ENCODE measurements around the gene KRTAP4-5. TPM values are rescaled to one million over a fixed set of nuclear protein-coding genes. Genes with fewer than 3 reads are reported as not detected.
"Not testable (repeated sequence)": the region's sequence is repeated elsewhere in the genome, so short reads cannot be mapped to it uniquely, and the experiment has no call there.

The KRTAP4-5 gene
- polyA plus RNA-seq (2013, experiment 1 of 4), result not detected
- polyA plus RNA-seq (2013, experiment 2 of 4), result not detected
- not detected for polyA plus RNA-seq (2013, experiment 3 of 4)
- not detected for polyA plus RNA-seq (2013, experiment 4 of 4)

DNA sequence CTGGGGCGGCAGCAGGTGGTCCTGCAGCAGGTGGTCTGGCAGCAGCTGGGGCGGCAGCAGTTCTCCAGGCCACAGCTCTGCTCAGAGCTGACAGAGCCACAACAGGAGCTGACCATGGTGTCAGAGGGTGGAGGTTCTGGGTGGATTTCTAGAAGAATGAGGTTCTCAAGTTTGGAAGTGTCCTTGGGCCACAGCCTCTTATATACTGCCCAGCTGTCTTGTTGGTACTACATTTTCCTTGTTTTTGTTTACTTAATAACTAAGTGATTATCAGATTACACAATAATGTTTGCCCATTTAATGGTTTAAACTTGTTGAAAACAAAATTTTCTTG is at the start of gene KRTAP4-5:
Gene KRTAP4-5, minus strand, starts transcription at position 174 of the 334 bp plus-strand sequence. Its CDS starts 58 bp downstream, at position 116.
- Histone ChIP-seq H3K27me3 (ENCODE audit: control insufficient read depth, insufficient read depth, low read length, poor library complexity, severe bottlenecking) (no peaks in the 10 kb centered on the region), H3K27ac (ENCODE audit: insufficient read depth, low read depth, low read length, poor library complexity, severe bottlenecking) (no peak within 1 kb of the TSS), H3K4me1 (ENCODE audit: control insufficient read depth, insufficient read depth, low read length) (no peaks in the 10 kb centered on the region), H3K9me3 (ENCODE audit: control insufficient read depth, low read length) (no peaks in the 10 kb centered on the region), H3K4me3 (ENCODE audit: insufficient read depth, low read depth, low read length) (no peak within 1 kb of the TSS), H3K36me3 (ENCODE audit: control insufficient read depth, insufficient read depth, low read length) (no peaks in the 10 kb centered on the region)
- 57 to 61% methylated on average over 2 of the region's 2 CpGs for WGBS, 2 experiments

DNA sequence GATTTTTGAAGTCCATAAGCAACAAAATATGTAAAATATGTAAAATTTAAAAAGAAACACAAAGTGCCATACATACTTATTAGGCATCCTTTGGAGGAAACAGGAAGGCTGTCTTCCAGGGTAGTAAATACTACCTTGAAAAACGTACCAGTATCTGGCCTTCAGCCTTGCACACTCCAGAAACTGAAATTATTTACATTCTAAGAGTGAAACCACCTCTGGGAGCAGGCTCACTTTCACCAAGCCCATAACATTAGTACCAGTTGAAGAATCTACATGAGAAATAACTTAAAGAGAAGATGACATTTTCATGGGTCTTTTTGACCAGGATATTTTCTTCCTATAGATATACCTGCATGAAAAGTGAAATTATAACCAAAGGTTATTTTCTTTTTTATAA is 46.4 kb upstream of the KRTAP4-5 start:
- no peak overlapping the region for H3K27ac ChIP-seq (ENCODE audit: insufficient read depth, low read depth, low read length, poor library complexity, severe bottlenecking)
- H3K27me3 ChIP-seq (ENCODE audit: control insufficient read depth, insufficient read depth, low read length, poor library complexity, severe bottlenecking), result no peaks in the 10 kb centered on the region
- H3K4me3 ChIP-seq (ENCODE audit: insufficient read depth, low read depth, low read length), result no peak overlapping the region
- no peaks in the 10 kb centered on the region for H3K36me3 ChIP-seq (ENCODE audit: control insufficient read depth, insufficient read depth, low read length)
- no peaks in the 10 kb centered on the region for H3K9me3 ChIP-seq (ENCODE audit: control insufficient read depth, low read length)
- WGBS, 2 experiments, result 61 to 77% methylated on average over 1 of the region's 1 CpG
- H3K4me1 ChIP-seq (ENCODE audit: control insufficient read depth, insufficient read depth, low read length), result no peaks in the 10 kb centered on the region

GRCh38 chr17:41190328-41190727 is 40.7 kb upstream of the KRTAP4-5 start:
- 92% methylated on average over 3 of the region's 3 CpGs for WGBS, 2 experiments
- Histone ChIP-seq H3K4me3 (ENCODE audit: insufficient read depth, low read depth, low read length) (no peak overlapping the region), H3K4me1 (ENCODE audit: control insufficient read depth, insufficient read depth, low read length) (no peaks in the 10 kb centered on the region), H3K9me3 (ENCODE audit: control insufficient read depth, low read length) (no peaks in the 10 kb centered on the region), H3K36me3 (ENCODE audit: control insufficient read depth, insufficient read depth, low read length) (no peaks in the 10 kb centered on the region), H3K27ac (ENCODE audit: insufficient read depth, low read depth, low read length, poor library complexity, severe bottlenecking) (no peak overlapping the region), H3K27me3 (ENCODE audit: control insufficient read depth, insufficient read depth, low read length, poor library complexity, severe bottlenecking) (no peaks in the 10 kb centered on the region)

- H3K9me3 ChIP-seq (ENCODE audit: control insufficient read depth, low read length); H3K36me3 ChIP-seq (ENCODE audit: control insufficient read depth, insufficient read depth, low read length); H3K27ac ChIP-seq (ENCODE audit: insufficient read depth, low read depth, low read length, poor library complexity, severe bottlenecking); H3K27me3 ChIP-seq (ENCODE audit: control insufficient read depth, insufficient read depth, low read length, poor library complexity, severe bottlenecking); H3K4me3 ChIP-seq (ENCODE audit: insufficient read depth, low read depth, low read length); H3K4me1 ChIP-seq (ENCODE audit: control insufficient read depth, insufficient read depth, low read length): not testable (repeated sequence)
- 76 to 90% methylated on average over 1 of the region's 1 CpG for WGBS, 2 experiments
Measured at GRCh38 chr17:41189837-41190318, 40.3 kb upstream of the KRTAP4-5 start, which contains the start of gene KRTAP9-1. KRTAP9-1 (plus strand) TSS chr17:41189887; CDS start chr17:41189887, 0 bp downstream.

GRCh38 chr17:41186872-41187271 is 37.2 kb upstream of the KRTAP4-5 start:
- H3K27ac ChIP-seq (ENCODE audit: insufficient read depth, low read depth, low read length, poor library complexity, severe bottlenecking), result no peak overlapping the region
- H3K9me3 ChIP-seq (ENCODE audit: control insufficient read depth, low read length), result no peaks in the 10 kb centered on the region
- WGBS, 2 experiments, result 87 to 92% methylated on average over 2 of the region's 2 CpGs
- H3K36me3 ChIP-seq (ENCODE audit: control insufficient read depth, insufficient read depth, low read length), result no peaks in the 10 kb centered on the region
- H3K27me3 ChIP-seq (ENCODE audit: control insufficient read depth, insufficient read depth, low read length, poor library complexity, severe bottlenecking), result no peaks in the 10 kb centered on the region
- no peak overlapping the region for H3K4me3 ChIP-seq (ENCODE audit: insufficient read depth, low read depth, low read length)
- no peaks in the 10 kb centered on the region for H3K4me1 ChIP-seq (ENCODE audit: control insufficient read depth, insufficient read depth, low read length)

DNA sequence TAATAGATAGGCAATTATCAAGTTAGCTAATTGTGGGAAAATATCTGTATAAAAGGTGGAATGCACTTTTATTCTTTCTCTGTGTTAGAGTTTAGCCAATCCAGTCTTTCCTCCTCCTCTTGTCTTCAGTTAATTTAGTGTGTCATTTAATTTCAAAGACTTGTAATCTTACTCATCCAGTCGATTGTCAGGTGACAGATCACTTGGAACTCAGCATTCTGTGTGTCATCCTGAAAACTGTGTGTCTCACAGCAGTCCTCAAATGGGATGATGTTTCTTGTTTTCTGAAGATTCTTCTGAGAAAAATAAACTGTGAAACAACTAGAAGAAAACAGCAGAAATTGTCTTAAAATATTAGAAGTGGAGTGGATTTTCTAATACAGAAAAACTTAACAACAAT is 35.4 kb upstream of the KRTAP4-5 start:
- Histone ChIP-seq H3K27ac (ENCODE audit: insufficient read depth, low read depth, low read length, poor library complexity, severe bottlenecking) (no peak overlapping the region), H3K27me3 (ENCODE audit: control insufficient read depth, insufficient read depth, low read length, poor library complexity, severe bottlenecking) (no peaks in the 10 kb centered on the region), H3K4me3 (ENCODE audit: insufficient read depth, low read depth, low read length) (no peak overlapping the region), H3K4me1 (ENCODE audit: control insufficient read depth, insufficient read depth, low read length) (no peaks in the 10 kb centered on the region), H3K36me3 (ENCODE audit: control insufficient read depth, insufficient read depth, low read length) (no peaks in the 10 kb centered on the region), H3K9me3 (ENCODE audit: control insufficient read depth, low read length) (no peaks in the 10 kb centered on the region)
- WGBS, 2 experiments, result 83 to 88% methylated on average over 1 of the region's 1 CpG

DNA sequence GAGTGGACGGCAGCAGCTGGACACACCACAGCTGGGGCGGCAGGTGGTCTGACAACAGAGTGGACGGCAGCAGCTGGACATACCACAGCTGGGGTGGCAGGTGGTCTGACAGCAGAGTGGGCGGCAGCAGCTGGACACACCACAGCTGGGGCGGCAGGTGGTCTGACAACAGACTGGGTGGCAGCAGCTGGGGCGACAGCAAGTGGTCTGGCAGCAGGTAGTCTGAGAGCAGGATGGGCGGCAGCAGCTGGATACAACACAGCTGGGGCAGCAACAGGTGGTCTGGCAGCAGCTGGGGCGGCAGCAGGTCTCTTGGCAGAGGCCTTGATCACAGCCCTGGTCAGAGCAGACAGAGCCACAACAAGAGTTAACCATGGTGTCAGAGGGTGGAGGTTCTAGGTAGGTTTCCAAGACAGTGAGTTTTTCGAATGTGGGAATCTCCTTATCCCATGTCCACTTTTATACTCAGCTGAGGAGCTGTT is 34.9 kb upstream of the KRTAP4-5 start, which contains the start of gene KRTAP4-1:
Gene KRTAP4-1, minus strand, starts transcription at position 432 of the 482 bp plus-strand sequence. Its CDS starts 57 bp downstream, at position 375.
- no peaks in the 10 kb centered on the region for H3K4me1 ChIP-seq (ENCODE audit: control insufficient read depth, insufficient read depth, low read length)
- WGBS, 2 experiments, result 73 to 75% methylated on average over 9 of the region's 9 CpGs

GRCh38 chr17:41178843-41179616 is 29.4 kb upstream of the KRTAP4-5 start:
- no peaks in the 10 kb centered on the region for H3K27me3 ChIP-seq (ENCODE audit: control insufficient read depth, insufficient read depth, low read length, poor library complexity, severe bottlenecking)
- H3K4me1 ChIP-seq (ENCODE audit: control insufficient read depth, insufficient read depth, low read length), result no peaks in the 10 kb centered on the region
- no peaks in the 10 kb centered on the region for H3K36me3 ChIP-seq (ENCODE audit: control insufficient read depth, insufficient read depth, low read length)
- whole genome bisulfite sequencing, 2 experiments, result 94 to 97% methylated on average over 1 of the region's 1 CpG
- H3K27ac ChIP-seq (ENCODE audit: insufficient read depth, low read depth, low read length, poor library complexity, severe bottlenecking), result no peak overlapping the region
- H3K9me3 ChIP-seq (ENCODE audit: control insufficient read depth, low read length), result no peaks in the 10 kb centered on the region
- H3K4me3 ChIP-seq (ENCODE audit: insufficient read depth, low read depth, low read length), result no peak overlapping the region

More for the DNA sequence above, 34.9 kb upstream of the KRTAP4-5 start, which contains the start of gene KRTAP4-1:
- no peak within 1 kb of the TSS for H3K27ac ChIP-seq (ENCODE audit: insufficient read depth, low read depth, low read length, poor library complexity, severe bottlenecking)
- no peaks in the 10 kb centered on the region for H3K36me3 ChIP-seq (ENCODE audit: control insufficient read depth, insufficient read depth, low read length)
- no peak within 1 kb of the TSS for H3K4me3 ChIP-seq (ENCODE audit: insufficient read depth, low read depth, low read length)
- H3K27me3 ChIP-seq (ENCODE audit: control insufficient read depth, insufficient read depth, low read length, poor library complexity, severe bottlenecking), result no peaks in the 10 kb centered on the region
- H3K9me3 ChIP-seq (ENCODE audit: control insufficient read depth, low read length), result no peaks in the 10 kb centered on the region

DNA sequence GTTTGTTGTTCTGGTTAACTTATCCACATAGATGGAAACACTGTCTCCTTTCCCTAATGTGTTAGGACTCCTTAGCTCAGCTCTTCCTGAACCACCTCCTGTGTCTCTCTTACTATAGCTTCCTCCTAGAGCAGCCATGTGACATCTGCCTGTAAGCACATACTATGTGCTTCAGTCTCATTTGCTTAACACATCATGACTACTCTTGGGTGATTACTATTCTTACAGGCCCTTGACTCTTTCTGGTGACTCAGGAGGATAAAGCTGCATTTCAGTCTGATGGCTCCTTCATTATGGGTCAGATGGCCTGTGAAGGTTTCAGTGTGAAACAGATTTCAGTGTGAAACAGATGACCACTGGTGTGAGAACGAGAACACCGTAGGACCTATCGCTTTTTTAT is 28.7 kb upstream of the KRTAP4-5 start:
- H3K9me3 ChIP-seq (ENCODE audit: control insufficient read depth, low read length), result no peaks in the 10 kb centered on the region
- no peaks in the 10 kb centered on the region for H3K27me3 ChIP-seq (ENCODE audit: control insufficient read depth, insufficient read depth, low read length, poor library complexity, severe bottlenecking)
- no peaks in the 10 kb centered on the region for H3K4me1 ChIP-seq (ENCODE audit: control insufficient read depth, insufficient read depth, low read length)
- H3K36me3 ChIP-seq (ENCODE audit: control insufficient read depth, insufficient read depth, low read length), result no peaks in the 10 kb centered on the region
- H3K4me3 ChIP-seq (ENCODE audit: insufficient read depth, low read depth, low read length), result no peak overlapping the region
- no peak overlapping the region for H3K27ac ChIP-seq (ENCODE audit: insufficient read depth, low read depth, low read length, poor library complexity, severe bottlenecking)
- 87 to 96% methylated on average over 3 of the region's 3 CpGs for WGBS, 2 experiments

DNA sequence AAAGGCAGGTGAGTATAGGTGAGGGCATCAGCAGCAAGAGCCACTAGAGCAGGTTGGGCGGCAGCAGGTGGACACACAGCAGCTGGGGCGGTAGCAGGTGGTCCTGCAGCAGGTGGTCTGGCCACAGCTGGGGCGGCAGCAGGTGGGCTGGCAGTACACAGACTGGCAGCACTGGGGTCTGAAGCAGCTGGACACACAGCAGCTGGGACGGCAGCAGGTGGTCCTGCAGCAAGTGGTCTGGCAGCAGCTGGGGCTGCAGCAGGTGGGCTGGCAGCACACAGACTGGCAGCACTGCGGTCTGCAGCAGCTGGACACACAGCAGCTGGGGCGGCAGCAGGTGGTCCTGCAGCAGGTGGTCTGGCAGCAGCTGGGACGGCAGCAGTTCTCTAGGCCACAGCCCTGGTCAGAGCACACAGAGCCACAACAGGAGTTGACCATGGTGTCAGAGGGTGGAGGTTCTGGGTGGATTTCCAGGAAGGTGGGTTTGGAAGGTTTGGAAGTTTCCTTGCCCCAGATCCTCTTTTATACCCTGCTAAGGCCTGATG is 28.2 kb upstream of the KRTAP4-5 start, which contains the start of gene KRTAP4-2:
Gene KRTAP4-2, minus strand, starts transcription at position 495 of the 545 bp plus-strand sequence. Its CDS starts 57 bp downstream, at position 438.
- Histone ChIP-seq H3K9me3 (ENCODE audit: control insufficient read depth, low read length) (no peaks in the 10 kb centered on the region), H3K36me3 (ENCODE audit: control insufficient read depth, insufficient read depth, low read length) (no peaks in the 10 kb centered on the region), H3K27ac (ENCODE audit: insufficient read depth, low read depth, low read length, poor library complexity, severe bottlenecking) (no peak within 1 kb of the TSS), H3K4me3 (ENCODE audit: insufficient read depth, low read depth, low read length) (no peak within 1 kb of the TSS), H3K27me3 (ENCODE audit: control insufficient read depth, insufficient read depth, low read length, poor library complexity, severe bottlenecking) (no peaks in the 10 kb centered on the region), H3K4me1 (ENCODE audit: control insufficient read depth, insufficient read depth, low read length) (no peaks in the 10 kb centered on the region)
- WGBS, 2 experiments, result 93 to 95% methylated on average over 6 to 7 of the region's 7 CpGs
